COR-L47 (cell line): Measurements from ENCODE around the gene LYPLA2.
"Not testable (repeated sequence)": the region's sequence is repeated elsewhere in the genome, so short reads cannot be mapped to it uniquely, and the experiment has no call there.

Source experiments
- DNase-seq: peaks from one replicate; lab custom pipeline; 2025; lab: John Stamatoyannopoulos, UW

Gene LYPLA2

GRCh38 chr1:23801338-23801748, 10.4 kb downstream of the LYPLA2 start:
- DNase-seq = peak; percentile 18

GRCh38 chr1:23801876-23802275, 10.9 kb downstream of the LYPLA2 start:
- no peak for DNase-seq

GRCh38 chr1:23802809-23803342, 11.9 kb downstream of the LYPLA2 start:
- not testable (repeated sequence) for DNase-seq

GRCh38 chr1:23803674-23804073, 12.7 kb downstream of the LYPLA2 start:
- DNase-seq = no peak

GRCh38 chr1:23804183-23804835, 13.4 kb downstream of the LYPLA2 start:
- no peak for DNase-seq

- DNase-seq = no peak
These were observed 14.1 kb downstream of the LYPLA2 start for GRCh38 chr1:23805025-23805424.

- no peak for DNase-seq
These were observed 15.3 kb downstream of the LYPLA2 start for GRCh38 chr1:23806280-23806679.

GRCh38 chr1:23807453-23807852, 16.5 kb downstream of the LYPLA2 start:
- DNase-seq = no peak

- DNase-seq = peak; percentile 63
These were observed 18.8 kb downstream of the LYPLA2 start for GRCh38 chr1:23809751-23810171.

- no peak for DNase-seq
These were observed 20.0 kb downstream of the LYPLA2 start for GRCh38 chr1:23810818-23811540.

- no peak for DNase-seq
These were observed 23.1 kb downstream of the LYPLA2 start for GRCh38 chr1:23814016-23814415.

- no peak for DNase-seq
These were observed 25.4 kb downstream of the LYPLA2 start for GRCh38 chr1:23816361-23816760.

- DNase-seq = no peak
These were observed 26.0 kb downstream of the LYPLA2 start for GRCh38 chr1:23816906-23817305.

- no peak for DNase-seq
These were observed 26.7 kb downstream of the LYPLA2 start for GRCh38 chr1:23817633-23818032.

- DNase-seq = no peak
These were observed 32.8 kb downstream of the LYPLA2 start for GRCh38 chr1:23823767-23824166.

- no peak for DNase-seq
These were observed 33.7 kb downstream of the LYPLA2 start for GRCh38 chr1:23824711-23825075.

- peak; percentile 84 for DNase-seq
These were observed 34.3 kb downstream of the LYPLA2 start, which contains the start of gene HMGCL for GRCh38 chr1:23825076-23825761. HMGCL (minus strand) TSS chr1:23825429; CDS start chr1:23825415, 14 bp downstream.

- DNase-seq = no peak
These were observed 35.0 kb downstream of the LYPLA2 start for GRCh38 chr1:23825762-23826522.

- not testable (repeated sequence) for DNase-seq
These were observed 35.6 kb downstream of the LYPLA2 start for GRCh38 chr1:23826590-23826989.

GRCh38 chr1:23827717-23828116, 36.8 kb downstream of the LYPLA2 start:
- no peak for DNase-seq

GRCh38 chr1:23834156-23834555, 43.2 kb downstream of the LYPLA2 start:
- not testable (repeated sequence) for DNase-seq

- no peak for DNase-seq
These were observed 45.1 kb downstream of the LYPLA2 start for GRCh38 chr1:23836037-23836436.
